ENCODE measurements around the gene MDC1. TPM values are rescaled to one million over a fixed set of nuclear protein-coding genes. Genes with fewer than 3 reads are reported as not detected.
"Not testable (repeated sequence)": the region's sequence is repeated elsewhere in the genome, so short reads cannot be mapped to it uniquely, and the experiment has no call there.

Gene MDC1
- total RNA-seq, 1 donor from 2014 or later = 23.1 TPM

DNA sequence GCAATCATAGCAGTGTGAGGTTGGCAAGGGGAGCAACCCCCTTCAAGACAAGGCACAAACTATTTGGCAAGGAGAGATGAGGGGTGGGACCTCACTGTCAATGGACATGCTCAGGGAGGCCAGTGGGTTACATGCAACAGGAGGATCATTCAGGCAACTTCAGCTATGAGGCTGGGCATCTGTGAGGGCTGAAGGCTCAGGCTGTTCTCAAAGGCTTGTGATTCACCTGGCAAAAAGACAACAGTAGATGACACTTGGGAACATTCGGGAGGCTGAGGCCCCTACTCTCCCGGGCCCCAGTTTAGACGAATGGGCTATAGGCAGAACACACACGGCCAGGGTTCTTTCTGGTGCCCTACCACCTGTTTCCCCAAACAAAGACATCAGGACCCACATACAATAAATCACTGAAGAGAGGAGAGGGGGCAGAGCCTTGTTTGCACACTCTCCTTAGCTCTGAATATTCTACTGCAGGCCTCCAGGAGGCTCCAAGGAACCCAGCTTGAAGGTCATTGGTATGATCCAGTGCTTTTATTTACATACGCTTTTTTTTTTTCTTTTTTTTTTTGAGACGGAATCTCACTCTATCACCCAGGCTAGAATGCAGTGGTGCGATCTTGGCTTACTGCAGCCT is 11.0 kb upstream of the MDC1 start:
- DNase-seq (ENCODE audit: low spot score) = no peak
- intact Hi-C loops (cut with DNase I) = loop anchor here (10.0 kb wide), 1 partner anchor 357 kb away; no protein-coding TSS in a partner anchor

DNA sequence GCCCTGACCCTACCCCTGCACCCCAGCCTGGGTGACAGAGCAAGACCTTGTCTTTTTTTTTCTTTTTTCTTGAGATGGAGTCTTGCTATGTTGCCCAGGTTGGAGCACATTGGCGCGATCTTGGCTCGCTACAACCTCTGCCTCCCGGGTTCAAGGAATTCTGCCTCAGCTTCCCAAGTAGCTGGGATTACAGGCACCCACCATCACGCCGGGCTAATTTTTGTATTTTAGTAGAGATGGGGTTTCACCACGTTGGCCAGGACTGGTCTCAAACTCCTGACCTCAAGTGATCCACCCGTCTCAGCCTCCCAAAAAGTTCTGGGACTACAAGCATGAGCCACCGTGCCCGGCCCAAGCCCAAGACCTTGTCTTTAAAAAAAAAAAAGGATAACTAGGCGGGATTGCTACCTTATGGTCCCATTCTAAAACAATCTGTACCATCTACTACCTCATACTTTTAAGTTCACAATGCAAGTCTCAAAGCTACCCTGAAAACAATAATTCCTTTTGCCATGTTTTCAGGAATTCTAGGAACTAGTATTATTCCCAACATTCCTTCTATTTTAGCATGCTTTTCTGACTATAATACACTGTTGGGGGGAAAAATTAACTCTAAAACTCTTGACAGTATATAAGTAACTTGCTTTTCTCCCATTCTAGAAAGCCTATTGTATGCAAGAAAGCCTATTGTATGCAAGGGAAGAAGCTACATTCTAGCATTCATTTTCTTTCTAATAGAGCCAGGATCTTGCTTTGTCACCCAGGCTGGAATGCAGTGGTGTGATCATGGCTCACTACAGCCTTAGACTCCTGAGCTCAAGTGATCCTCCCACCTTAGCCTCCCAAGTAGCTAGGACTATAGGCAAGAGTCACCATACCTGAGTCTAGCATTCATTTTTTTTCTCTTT is 9.7 kb upstream of the MDC1 start:
- intact Hi-C loops (cut with DNase I) = loop anchor here (10.0 kb wide), 1 partner anchor 358 kb away; no protein-coding TSS in a partner anchor
- DNase-seq (ENCODE audit: low spot score) = no peak

DNA sequence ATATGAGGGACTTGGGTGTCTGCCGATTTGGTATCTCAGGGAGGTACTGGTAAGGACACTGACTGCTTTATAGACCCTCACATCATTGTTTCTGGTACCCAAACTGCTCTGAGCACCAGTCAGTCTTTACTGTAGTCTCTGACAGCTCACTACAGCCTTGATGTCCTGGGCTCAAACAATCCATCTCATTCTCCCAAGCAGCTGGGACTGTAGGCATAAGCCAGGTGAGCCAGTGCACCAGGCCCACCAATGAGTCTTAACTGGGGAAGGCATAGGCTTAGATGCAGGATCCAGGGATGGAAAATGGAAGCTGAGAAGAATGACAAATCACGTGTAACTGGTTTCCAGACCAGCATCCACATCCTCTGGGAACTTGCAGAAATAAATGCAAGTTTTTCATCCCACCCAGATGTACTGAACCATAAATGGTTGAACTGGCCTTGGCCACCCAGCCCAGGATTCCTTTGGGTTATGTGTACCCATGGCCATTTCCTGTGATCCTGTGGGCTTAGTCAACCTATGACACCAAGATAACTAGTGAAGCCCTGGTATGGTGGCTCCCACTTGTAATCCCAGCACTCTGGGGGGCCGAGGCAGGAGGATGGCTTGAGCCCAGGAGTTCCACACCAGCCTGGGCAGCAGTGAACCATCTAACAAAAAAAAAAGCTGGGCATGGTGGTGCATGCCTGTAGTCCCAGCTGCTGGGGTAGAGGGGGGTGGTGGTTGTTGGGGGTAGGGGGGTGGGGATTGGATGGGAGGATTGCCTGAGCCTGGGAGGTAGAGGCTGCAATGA is 8.8 kb upstream of the MDC1 start:
- no peak for DNase-seq (ENCODE audit: low spot score)
- intact Hi-C loops (cut with DNase I) = loop anchor here (10.0 kb wide), 1 partner anchor 359 kb away; no protein-coding TSS in a partner anchor

DNA sequence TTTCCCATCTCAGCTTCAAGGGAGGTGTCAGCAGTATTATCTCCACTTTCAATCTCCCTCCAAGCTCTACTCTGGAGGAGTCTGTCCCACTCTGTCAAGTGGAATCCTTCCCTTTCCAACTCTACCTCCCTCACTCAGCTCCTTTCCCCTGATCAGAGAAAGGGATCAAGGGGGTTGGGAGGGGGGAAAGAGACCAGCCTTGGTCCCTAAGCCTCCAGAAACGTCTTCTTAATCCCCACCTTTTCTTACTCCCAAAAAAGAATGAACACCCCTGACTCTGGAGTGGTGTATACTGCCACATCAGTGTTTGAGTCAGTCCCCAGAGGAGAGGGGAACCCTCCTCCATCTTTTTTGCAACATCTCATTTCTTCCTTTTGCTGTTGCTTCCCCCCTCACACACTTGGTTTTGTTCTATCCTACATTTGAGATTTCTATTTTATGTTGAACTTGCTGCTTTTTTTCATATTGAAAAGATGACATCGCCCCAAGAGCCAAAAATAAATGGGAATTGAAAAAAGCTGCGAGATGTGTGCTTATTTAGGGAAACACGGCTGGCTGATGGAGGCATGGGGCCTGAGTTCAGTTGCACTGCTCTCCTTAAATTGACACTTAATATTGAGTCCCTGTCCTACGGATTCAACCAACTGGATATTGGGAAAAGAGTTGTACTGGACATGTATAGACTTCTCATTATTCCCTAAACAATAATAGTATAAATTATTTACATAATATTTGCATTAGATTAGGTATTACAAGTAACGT is 8.0 kb upstream of the MDC1 start:
- no peak for DNase-seq (ENCODE audit: low spot score)
- intact Hi-C loops (cut with DNase I) = loop anchor here (5.0 to 10.0 kb wide), 2 partner anchors 153 to 360 kb away; partner anchors contain the start of gene ABCF1

DNA sequence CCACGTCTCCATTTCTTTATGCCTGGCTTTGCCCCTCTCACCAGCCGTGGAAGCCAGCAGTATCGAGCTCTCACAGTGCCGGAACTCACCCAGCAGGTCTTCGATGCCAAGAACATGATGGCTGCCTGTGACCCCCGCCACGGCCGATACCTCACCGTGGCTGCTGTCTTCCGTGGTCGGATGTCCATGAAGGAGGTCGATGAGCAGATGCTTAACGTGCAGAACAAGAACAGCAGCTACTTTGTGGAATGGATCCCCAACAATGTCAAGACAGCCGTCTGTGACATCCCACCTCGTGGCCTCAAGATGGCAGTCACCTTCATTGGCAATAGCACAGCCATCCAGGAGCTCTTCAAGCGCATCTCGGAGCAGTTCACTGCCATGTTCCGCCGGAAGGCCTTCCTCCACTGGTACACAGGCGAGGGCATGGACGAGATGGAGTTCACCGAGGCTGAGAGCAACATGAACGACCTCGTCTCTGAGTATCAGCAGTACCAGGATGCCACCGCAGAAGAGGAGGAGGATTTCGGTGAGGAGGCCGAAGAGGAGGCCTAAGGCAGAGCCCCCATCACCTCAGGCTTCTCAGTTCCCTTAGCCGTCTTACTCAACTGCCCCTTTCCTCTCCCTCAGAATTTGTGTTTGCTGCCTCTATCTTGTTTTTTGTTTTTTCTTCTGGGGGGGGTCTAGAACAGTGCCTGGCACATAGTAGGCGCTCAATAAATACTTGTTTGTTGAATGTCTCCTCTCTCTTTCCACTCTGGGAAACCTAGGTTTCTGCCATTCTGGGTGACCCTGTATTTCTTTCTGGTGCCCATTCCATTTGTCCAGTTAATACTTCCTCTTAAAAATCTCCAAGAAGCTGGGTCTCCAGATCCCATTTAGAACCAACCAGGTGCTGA is 7.0 kb upstream of the MDC1 start:
- intact Hi-C loops (cut with DNase I) = loop anchor here (5.0 to 10.0 kb wide), 2 partner anchors 152 to 361 kb away; partner anchors contain the start of gene ABCF1
- not testable (repeated sequence) for DNase-seq (ENCODE audit: low spot score)

DNA sequence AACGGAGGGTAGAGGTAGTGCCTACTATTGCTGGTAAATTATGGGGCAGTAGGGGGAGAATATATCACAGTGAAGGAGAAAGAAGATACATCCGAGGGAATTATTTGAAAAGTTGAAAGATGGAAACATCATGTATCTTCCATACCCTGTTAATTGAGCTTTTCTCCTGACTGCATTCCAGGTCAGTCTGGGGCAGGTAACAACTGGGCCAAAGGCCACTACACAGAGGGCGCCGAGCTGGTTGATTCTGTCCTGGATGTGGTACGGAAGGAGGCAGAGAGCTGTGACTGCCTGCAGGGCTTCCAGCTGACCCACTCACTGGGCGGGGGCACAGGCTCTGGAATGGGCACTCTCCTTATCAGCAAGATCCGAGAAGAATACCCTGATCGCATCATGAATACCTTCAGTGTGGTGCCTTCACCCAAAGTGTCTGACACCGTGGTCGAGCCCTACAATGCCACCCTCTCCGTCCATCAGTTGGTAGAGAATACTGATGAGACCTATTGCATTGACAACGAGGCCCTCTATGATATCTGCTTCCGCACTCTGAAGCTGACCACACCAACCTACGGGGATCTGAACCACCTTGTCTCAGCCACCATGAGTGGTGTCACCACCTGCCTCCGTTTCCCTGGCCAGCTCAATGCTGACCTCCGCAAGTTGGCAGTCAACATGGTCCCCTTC is 6.2 kb upstream of the MDC1 start:
- peak; percentile 26 for DNase-seq (ENCODE audit: low spot score)
- intact Hi-C loops (cut with DNase I) = loop anchor here (5.0 to 10.0 kb wide), 2 partner anchors 151 to 362 kb away; partner anchors contain the start of gene ABCF1

DNA sequence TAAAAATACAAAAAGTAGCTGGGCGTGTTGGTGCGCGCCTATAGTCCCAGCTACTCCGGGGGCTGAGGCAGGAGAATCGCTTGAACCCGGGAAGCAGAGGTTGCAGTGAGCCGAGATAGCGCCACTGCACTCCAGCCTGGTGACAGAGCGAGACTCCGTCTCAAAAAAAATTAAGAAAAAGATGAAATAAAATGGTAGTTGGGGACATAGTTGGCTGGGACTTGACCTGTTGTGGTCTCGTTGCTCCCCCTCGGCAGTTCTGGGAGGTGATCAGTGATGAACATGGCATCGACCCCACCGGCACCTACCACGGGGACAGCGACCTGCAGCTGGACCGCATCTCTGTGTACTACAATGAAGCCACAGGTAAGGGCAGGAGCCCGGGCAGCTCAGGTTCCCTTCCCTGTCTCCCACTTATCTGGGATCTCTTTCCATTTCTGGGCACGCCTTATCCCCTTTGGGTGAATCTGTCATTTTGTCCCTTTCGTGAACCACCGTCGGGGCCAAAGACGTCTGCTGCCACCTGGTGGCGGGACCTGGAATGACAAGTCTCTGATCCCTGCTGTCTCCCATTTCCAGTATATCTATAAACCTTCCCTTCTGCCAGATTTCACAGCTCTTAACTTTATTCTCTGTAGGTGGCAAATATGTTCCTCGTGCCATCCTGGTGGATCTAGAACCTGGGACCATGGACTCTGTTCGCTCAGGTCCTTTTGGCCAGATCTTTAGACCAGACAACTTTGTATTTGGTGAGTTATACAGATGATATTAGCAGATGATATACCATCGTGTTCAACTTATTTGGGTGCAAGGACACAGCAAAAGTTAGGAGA is 5.4 kb upstream of the MDC1 start:
- intact Hi-C loops (cut with DNase I) = loop anchor here (1.0 to 10.0 kb wide), 3 partner anchors 43 to 362 kb away; partner anchors contain the start of gene ABCF1
- peak; percentile 92 for DNase-seq (ENCODE audit: low spot score)

DNA sequence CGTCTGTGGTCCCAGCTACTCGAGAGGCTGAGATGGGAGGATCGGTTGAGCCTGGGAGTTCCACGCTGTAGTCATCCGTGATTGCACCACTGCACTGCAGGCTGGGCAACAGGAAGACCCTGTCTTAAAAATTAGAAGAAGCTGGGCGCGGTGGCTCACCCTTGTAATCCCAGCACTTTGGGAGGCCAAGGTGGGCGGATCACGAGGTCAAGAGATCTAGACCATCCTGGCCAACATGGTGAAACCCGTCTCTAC is 4.9 kb upstream of the MDC1 start:
- intact Hi-C loops (cut with DNase I) = loop anchor here (1.0 to 10.0 kb wide), 3 partner anchors 43 to 363 kb away; partner anchors contain the start of gene ABCF1
- DNase-seq (ENCODE audit: low spot score) = not testable (repeated sequence)

DNA sequence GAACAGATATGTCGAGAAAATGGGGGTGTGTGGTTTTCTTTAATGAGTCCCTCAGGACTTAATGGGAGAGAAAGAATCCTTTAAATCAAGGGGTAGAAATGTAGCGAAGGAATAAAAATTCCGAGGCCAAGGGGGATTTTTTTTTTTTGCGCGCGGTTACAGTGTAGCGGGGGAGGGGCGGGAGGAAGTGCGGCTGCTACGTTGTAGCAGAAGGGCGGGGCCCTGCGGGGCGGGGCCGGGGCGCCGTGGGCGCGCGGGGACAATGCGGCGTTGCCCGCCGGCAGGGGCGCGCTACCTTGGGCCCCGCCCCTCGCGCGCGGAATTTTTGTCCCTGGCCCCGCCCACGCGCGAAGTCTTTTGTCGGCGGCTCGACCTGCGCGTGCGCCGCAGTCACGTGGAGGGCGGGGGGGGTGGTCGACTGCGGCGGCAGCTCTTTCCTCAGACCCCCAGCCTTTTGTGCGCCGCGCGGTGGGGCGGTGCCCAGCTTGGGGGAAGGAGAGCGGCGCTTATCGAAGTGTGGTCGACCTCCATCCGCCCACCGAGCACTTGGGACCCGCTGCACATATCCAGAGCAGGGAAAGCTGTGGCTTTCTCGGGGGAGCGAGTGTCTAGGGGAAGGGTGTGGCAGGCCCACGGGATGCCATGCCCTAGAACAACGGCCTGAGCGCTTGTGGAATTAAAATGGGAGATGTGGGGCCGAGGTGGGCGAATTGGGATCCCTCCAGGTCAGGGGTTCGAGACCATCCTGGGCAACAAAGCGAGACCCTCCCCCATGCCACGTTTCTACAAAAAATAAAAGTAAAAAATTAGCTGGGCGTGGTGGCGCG is 4.3 kb upstream of the MDC1 start:
- intact Hi-C loops (cut with DNase I) = loop anchor here (1.0 to 10.0 kb wide), 5 partner anchors 21 to 363 kb away; partner anchors contain the start of genes ABCF1 and FLOT1
- peak; percentile 97 for DNase-seq (ENCODE audit: low spot score)

DNA sequence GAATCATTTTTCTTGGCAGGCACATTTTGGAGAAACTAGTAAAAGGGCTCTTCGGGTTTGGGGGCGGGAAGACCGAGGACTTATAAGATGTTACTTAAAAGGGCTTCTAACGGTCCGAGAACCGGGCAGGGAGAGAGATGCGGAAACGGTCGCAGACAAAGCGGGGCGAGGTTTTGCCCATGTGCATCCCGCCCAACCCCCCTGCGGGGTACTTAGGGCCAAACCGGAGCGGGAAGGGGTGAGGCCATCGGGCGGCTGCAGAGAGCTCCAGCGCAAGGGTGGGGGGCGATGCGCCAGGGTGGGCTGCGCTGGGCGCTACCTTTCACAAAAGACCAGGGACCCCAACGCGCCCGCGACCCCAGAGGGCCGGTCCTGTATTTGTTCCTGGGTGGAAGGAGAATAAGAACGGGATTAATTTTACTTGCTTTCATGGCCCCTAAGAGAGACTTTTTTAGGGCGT is 3.7 kb upstream of the MDC1 start:
- intact Hi-C loops (cut with DNase I) = loop anchor here (1.0 to 10.0 kb wide), 4 partner anchors 22 to 364 kb away; partner anchors contain the start of genes ABCF1 and FLOT1
- peak; percentile 86 for DNase-seq (ENCODE audit: low spot score)

DNA sequence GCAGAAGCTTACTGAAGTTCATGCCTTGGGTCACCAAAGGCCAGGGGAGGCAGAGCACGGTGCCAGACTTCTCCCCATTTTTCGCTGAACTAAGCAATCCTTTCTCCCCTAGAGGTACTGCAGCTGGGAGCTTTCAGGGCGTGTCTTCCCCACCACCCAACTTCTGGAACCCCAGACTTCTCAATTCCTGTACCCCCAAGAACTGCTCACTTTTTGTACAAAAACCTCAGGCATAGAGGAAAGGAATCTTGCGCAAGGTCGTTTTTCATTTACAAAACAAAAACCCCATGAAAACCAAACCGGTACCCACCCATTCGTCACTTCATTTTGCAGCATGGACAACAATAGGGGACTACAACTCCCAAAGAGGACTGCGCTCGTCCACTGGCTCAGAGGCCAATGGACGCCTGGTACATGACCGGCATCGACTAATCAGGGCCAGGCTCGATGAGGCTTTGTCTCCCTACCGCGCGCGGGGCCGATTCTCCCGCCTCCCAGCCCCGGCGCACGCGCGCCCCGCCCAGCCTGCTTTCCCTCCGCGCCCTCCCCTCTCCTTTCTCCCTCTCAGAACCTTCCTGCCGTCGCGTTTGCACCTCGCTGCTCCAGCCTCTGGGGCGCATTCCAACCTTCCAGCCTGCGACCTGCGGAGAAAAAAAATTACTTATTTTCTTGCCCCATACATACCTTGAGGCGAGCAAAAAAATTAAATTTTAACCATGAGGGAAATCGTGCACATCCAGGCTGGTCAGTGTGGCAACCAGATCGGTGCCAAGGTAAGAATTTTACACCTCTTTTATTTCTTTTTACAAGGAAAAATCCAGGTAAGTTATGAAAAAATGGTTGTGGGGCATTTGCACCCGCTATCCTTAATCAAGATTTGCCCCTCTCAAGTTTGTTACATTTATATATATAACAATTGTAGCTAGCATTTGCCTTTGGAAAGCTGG is 3.0 kb upstream of the MDC1 start, which contains the start of gene TUBB:
Gene TUBB, plus strand, starts transcription at position 562 of the 947 bp plus-strand sequence. Its CDS starts 155 bp downstream, at position 717.
- intact Hi-C loops (cut with DNase I) = loop anchor here (2.0 to 10.0 kb wide), 3 partner anchors 23 to 365 kb away; partner anchors contain the start of genes ABCF1 and FLOT1
- peak; percentile 98 for DNase-seq (ENCODE audit: low spot score)

DNA sequence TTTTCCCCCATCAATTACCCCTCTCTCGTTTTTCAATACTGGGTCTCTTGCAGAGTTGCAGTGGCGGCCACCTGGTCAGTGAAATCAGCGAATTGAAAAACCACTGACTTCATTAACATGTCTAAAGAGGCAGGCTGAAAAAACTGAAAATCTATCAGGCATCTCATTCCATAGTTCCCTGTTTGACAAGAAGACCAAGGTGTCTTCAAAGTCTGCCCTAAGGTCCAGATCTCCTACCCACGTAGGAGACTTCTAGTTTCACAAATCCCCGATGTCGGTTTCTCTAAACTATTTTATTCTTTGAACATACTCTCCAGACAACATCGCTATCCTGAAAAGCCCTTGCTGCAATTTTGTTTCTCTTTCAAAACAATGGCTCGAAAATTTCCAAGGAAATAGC is 2.3 kb upstream of the MDC1 start:
- intact Hi-C loops (cut with DNase I) = no loop called here
- DNase-seq (ENCODE audit: low spot score) = no peak

DNA sequence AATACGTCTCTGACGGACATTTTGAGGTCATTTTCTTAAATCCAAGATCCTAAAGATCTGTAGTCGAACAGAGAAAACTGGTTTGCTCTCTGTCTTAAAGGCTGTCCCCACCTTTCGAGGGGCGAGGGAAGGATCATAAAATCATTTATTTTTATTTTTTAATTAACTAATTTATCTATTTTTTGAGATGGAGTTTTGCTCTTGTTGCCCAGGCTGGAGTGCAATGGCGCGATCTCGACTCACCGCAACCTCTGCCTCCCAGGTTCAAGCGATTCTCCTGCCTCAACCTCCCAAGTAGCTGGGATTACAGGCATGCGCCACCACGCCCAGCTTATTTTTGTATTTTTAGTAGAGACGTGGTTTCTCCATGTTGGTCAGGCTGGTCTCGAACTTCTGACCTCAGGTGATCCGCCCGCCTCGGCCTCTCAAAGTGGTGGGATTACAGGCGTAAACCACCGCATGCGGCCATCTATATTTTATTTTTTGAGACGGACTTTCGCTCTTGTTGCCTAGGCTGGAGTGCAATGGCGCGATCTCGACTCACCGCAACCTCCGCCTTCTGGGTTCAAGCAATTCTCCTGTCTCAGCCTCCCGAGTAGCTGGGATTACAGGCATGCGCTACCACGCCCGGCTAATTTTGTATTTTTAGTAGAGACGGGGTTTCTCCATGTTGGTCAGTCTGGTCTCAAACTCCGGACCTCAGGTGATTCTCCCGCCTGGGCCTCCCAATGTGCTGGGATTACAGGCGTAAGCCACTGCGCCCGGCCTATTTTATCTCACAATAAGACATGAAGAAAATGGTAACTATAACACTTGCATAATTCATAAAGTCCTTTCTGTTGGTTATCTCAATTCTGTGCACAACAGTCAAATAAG is 1.0 kb upstream of the MDC1 start:
- DNase-seq (ENCODE audit: low spot score) = not testable (repeated sequence)
- intact Hi-C loops (cut with DNase I) = loop anchor here (1.0 kb wide), 3 partner anchors 31 to 101 kb away; partner anchors contain the start of genes MRPS18B and PPP1R10

All from cardiac septum (tissue), 1 donor.